ENCODE results near the gene CR1.
"Not testable (repeated sequence)": the region's sequence is repeated elsewhere in the genome, so short reads cannot be mapped to it uniquely, and the experiment has no call there.

CR1 gene

GRCh38 chr1:207510444-207510843 is 14.5 kb downstream of the CR1 start:
- DNase-seq, result no peak

DNA sequence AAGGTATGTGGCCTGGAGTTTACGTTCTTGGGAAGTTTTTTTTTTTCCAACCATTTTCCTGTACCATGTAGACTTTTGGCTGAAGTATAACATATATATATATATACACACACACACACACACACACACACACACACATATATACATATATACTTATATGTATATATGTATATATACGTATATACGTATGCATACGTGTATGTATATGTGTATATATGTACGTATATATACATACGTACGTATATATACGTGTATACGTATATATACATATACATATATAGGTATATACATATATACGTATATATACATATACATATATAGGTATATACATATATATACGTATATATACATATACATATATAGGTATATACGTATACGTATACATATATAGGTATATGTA is 18.9 kb downstream of the CR1 start:
- DNase-seq, result no peak

DNA sequence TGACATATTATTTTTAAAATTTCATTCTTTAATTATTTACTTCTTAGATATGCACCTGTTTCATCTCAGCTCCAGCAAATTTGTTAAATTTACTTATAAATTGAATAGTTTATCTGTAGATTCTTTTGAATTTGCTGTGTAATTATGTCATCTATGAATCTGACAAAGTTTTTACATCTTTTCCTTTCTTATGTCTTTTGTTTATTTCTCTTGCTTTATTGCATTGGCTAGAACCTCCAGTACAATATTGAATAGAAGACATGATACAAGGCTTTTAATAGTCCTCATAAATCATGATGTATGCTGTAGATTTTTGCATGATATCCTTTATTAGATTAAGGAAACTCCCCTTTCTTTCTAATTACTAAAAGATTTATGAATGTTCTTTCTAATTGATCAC is 20.8 kb downstream of the CR1 start:
- DNase-seq, result no peak

- no peak for DNase-seq
These were observed 22.8 kb downstream of the CR1 start for GRCh38 chr1:207518608-207519236.

DNA sequence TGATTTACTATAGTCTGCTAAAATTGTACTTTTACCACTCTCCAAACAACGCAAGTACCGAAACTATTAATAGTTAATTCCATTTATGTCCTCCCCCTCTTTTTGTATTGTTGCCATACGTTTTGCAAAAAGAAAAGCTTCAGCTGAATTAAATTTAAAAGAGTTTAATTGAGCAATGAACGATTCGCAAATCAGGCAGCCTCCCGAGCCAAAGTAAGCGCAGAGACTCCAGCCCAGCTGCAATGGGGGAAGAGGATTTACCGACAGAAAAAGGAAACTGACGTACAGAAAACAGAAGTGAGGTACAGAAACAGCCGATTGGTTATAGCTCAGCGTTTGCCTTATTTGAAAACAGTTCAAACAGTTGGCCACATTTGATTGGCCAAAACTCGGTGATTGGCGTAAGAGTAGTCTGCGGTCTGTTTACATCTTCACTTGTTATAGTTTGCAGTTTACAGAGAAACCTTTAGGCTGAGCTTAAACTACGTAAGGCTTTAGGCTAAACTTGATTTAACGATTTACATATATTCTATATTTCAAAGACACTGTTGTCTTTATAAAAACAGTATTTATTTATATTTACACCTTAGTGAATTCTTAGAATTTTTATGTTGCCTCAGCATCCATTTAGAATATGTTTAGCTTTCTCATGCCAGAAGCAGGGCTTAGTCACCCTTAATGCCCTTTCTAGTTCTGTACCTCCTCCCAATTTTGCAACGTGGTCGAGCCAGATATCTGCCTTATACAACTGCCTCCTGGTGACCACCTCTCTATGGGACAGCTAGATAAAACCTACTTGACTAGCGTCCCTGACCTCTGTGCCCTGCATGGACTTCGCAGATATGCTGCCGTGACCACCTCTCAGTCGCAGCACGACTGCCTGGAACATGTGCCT is 23.8 kb downstream of the CR1 start:
- DNase-seq, result no peak

- DNase-seq, result not testable (repeated sequence)
These were observed 24.7 kb downstream of the CR1 start for GRCh38 chr1:207520400-207521345.

GRCh38 chr1:207525239-207525638 is 29.3 kb downstream of the CR1 start:
- DNase-seq, result not testable (repeated sequence)

GRCh38 chr1:207528401-207528800 is 32.4 kb downstream of the CR1 start:
- not testable (repeated sequence) for DNase-seq

- not testable (repeated sequence) for DNase-seq
These were observed 40.3 kb downstream of the CR1 start for GRCh38 chr1:207536263-207536662.

- not testable (repeated sequence) for DNase-seq
These were observed 50.9 kb downstream of the CR1 start for GRCh38 chr1:207546677-207547357.

- not testable (repeated sequence) for DNase-seq
These were observed 58.9 kb downstream of the CR1 start for GRCh38 chr1:207554823-207555222.

DNA sequence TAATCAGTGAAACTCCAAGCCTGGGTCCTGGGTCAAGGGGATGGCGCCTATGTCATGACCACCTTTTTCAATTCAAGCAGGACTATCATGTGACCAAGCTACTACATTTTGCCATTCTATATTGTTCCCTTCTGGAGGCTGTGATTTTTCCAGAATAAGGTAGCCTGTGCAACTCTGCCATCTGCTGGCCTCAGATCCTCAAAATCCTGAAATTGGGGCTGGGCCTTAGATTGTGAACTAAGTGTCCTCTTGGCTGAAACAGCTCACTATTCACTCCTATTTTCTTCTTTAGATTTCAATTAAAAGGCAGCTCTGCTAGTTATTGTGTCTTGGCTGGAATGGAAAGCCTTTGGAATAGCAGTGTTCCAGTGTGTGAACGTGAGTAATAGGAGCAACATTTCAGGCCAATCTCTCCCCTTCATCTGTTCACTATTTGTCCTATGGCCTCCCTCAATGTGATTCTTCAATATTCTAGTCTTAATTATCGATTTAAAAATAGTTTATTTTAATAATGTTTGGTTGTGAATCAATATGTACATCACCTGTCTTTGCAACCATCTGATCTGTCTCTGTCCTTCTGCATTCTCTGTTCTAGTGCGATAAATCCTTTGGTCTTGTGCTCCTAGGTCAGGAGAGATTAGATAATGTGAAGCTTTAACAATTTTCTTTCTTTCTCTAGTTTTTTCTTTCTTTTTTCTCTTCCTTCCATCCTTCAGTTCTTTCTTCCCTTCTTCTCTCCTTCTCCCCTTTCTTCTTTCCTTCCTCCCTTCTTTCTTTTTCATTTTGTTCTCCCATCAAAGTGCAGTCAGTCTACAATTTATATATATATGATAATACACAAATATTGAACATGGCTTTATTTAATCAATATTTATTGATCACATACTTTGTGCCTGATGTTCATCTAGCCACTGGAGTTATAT is 69.8 kb downstream of the CR1 start:
- no peak for DNase-seq

DNA sequence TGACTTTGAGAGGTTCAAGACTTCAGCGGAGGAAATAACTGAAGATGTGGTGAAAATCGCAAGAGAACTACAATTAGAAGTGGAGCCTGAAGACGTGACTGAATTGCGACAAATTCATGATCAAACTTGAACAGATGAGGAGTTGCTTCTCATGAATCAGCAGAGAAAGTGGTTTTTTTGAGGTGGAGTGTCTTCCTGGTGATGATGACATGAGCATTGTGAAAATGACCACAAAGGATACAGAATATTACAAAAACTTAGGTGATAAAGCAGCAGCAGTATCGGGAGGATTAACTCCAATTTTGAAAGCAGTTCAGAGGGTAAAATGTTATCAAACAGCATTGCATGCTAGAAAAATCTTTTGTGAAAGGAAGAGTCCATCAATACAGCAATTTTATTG is 76.0 kb downstream of the CR1 start:
- DNase-seq, result not testable (repeated sequence)

DNA sequence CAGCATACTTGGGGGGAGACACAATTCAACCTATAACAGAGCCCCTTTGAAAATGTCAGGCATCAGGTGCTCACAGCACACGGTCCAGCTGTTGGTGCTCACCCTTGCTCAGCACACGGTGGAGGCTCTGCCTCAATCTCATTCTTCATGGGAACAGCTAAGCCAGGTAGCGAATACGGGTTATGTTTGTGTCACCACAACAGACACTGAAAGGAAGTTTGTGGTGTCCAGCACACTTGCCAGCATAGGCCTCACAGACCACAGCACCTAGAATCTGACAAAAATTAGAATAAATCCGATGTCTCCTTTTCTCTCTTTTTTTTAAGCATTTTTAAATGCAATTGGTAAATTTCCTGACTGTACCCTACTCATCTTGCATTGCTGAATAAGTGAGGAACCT is 77.1 kb downstream of the CR1 start:
- not testable (repeated sequence) for DNase-seq

DNA sequence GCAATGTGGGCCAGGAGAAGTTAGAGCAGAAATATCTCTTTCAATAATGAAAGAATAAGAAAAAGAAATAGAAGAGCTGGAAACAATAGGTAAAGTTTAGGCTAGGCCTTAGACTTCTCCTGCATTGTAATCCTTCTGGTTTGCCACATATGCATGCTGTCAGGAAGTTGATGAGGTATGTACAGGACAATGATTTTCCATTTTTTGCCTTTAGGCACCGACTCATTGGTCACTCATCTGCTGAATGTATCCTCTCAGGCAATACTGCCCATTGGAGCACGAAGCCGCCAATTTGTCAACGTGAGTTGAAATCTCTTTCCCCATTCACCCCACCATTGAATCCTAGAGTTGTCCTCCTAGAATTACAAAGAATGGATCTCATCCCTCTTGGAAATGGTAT is 79.4 kb downstream of the CR1 start:
- not testable (repeated sequence) for DNase-seq

- no peak for DNase-seq
These were observed 83.0 kb downstream of the CR1 start for GRCh38 chr1:207578796-207579435.

GRCh38 chr1:207579436-207579799 is 83.5 kb downstream of the CR1 start:
- no peak for DNase-seq

DNA sequence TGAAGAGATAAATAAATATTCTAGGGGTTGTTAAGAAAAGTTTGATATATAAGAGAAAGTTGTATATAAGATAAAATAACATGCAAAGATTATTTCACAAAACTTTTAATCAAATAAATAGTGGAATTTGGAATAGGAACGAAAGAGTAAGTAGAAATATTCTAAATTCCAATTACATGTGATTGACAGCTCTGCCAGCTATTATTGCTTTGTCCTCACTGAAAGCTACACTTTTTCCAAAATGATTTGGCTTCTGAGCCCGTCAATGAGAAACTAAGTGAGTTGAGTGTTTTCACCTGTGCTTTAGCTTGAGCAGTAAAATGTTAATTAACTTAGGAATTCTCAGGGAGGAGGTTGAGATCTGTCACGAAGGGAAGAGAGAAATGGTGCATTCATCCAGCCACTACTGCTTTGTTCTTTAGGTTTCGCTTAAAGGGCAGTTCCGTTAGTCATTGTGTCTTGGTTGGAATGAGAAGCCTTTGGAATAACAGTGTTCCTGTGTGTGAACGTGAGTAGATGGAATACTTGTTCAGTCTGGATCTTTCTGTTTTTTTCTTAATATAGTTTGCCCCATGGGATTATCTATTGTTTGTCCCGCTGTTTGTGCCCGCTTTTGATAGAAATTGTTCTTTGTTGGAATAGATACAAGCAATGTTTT is 85.7 kb downstream of the CR1 start:
- no peak for DNase-seq

GRCh38 chr1:207589506-207589905 is 93.5 kb downstream of the CR1 start:
- not testable (repeated sequence) for DNase-seq

DNA sequence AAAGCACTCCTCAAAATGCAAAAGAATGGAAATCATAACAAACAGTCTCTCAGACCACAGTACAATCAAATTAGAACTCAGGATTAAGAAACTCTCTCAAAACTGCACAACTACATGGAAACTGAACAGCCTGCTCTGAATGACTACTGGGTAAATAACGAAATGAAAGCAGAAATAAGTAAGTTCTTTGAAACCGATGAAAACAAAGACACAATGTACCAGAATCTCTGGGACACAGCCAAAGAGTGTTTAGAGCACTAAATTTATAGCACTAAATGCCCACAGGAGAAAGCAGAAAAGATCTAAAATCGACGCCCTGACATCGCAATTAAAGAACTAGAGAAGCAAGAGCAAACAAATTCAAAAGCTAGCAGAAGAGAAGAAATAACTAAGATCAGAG is 95.2 kb downstream of the CR1 start:
- DNase-seq, result not testable (repeated sequence)
